LNCAP (cell line): Measurements from ENCODE around the gene ATP5F1E.

ENCODE experiments used
- CTCF ChIP-seq: fragments of 450-650 bp; IDR thresholded peaks from 2 replicates; pipeline ENCODE4 v1.5.1; 2017; ENCODE audit warnings: mild to moderate bottlenecking

Gene ATP5F1E

DNA sequence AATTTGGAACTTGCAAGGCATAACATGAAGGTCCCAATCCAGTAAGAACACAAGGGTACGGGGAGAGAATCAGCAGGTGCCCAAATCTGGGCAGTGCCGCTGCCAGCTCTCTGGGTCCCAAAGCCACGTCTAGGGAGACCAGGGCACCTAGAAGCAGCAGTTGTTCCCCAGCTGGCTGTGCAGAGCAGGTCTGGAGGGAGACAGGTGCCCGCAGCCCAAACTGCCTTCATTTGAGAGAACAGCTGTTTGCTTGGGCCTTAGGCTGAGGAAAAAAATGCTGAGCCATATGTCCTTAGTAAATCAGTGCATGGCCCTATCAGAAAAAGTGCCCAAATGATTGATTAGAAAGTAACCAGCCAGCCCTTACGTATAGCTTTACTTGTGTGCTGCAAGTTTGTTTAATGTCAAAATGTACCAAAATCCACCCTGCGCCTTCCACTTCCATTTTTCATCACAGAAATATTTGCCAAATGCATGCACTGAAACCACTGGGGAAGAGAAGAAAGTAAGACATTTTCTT lies 19.6 kb upstream of the ATP5F1E start:
- TF ChIP-seq CTCF, result no peak

GRCh38 chr20:59050437-59050836 lies 18.3 kb upstream of the ATP5F1E start:
- no peak for TF ChIP-seq CTCF

GRCh38 chr20:59048681-59049030 lies 16.5 kb upstream of the ATP5F1E start:
- TF ChIP-seq CTCF, result no peak

- no peak for TF ChIP-seq CTCF
Measured at GRCh38 chr20:59047938-59048680, 16.0 kb upstream of the ATP5F1E start.

GRCh38 chr20:59046862-59047261 lies 14.7 kb upstream of the ATP5F1E start:
- TF ChIP-seq CTCF, result no peak

GRCh38 chr20:59044796-59045195 lies 12.7 kb upstream of the ATP5F1E start:
- no peak for TF ChIP-seq CTCF

DNA sequence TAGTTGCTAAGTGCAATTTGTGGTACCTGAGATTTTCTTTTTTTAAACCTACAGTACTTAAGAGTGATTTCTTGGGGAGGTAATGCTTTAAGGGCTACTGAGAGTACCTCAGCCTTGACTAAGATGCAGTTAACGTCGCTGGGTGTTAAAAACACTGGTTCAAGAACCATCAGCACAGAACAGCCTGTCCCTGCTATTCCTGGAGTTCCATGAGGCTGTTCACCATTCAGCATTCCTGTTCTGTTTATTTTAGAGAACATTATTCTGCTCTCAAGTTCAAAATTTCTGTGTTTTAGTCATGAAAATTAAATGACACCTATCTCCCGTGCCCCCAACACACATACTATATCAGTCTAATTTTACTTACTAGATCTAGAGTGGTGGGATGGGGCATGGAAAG lies 12.2 kb upstream of the ATP5F1E start:
- TF ChIP-seq CTCF, result no peak

DNA sequence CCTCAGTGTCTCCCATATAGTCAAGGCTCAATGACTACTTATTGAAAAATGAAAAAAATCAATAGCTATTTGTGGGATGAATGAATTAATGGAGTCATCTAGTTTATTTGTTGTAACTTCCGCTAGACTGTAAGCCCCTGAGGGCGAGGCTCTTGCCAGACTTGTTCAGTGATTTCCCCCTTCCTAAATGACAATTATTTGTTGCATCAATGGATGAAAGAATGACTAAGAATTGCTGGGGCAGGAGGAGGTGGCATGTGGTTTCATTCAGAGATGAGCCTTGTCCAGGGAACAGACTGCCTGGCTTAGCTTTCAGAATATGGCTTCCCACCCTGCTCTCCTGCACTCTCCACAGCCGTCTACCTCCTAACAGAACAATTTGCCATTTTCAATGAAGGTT lies 11.6 kb upstream of the ATP5F1E start:
- TF ChIP-seq CTCF, result no peak
